Liver (tissue), 9 donors: Measurements from ENCODE around the gene PLA2G4E. TPM values are rescaled to one million over a fixed set of nuclear protein-coding genes. Genes with fewer than 3 reads are reported as not detected.

ENCODE experiments used
- DNase-seq: peaks from one replicate; pipeline ENCODE4 v3.0.0-alpha.2; 2017; ENCODE audit warnings: low spot score
- H3K27ac ChIP-seq, 2 donors: one replicate each; pipeline ENCODE4 v1.7.0; 2013; ENCODE audit warnings: inconsistent platforms in 2 of 2, low read length in 2 of 2, control low read depth in 1 of 2, low read depth in 1 of 2, mild to moderate bottlenecking in 1 of 2
- H3K27me3 ChIP-seq, 4 donors: one replicate each; pipeline versions ENCODE4 v1.6.1 to v1.7.0; 2013; ENCODE audit warnings: low read length in 3 of 4, inconsistent platforms in 1 of 4, mild to moderate bottlenecking in 1 of 4, moderate library complexity in 1 of 4; ENCODE audit not compliant: control insufficient read depth in 4 of 4, insufficient read depth in 4 of 4
- H3K36me3 ChIP-seq, 4 donors: one replicate each; pipeline versions ENCODE4 v1.6.1 to v1.7.0; 2013; ENCODE audit warnings: low read length in 3 of 4, mild to moderate bottlenecking in 3 of 4, low read depth in 1 of 4, moderate library complexity in 1 of 4; ENCODE audit not compliant: control insufficient read depth in 4 of 4, insufficient read depth in 3 of 4
- H3K4me1 ChIP-seq, 4 donors: one replicate each; pipeline versions ENCODE4 v1.6.1 to v1.7.0; 2013; ENCODE audit warnings: low read length in 3 of 4, mild to moderate bottlenecking in 3 of 4, moderate library complexity in 1 of 4; ENCODE audit not compliant: control insufficient read depth in 4 of 4, insufficient read depth in 4 of 4
- H3K4me3 ChIP-seq, 3 donors: one replicate each; pipeline versions ENCODE4 v1.6.1 to v1.7.0; 2013; ENCODE audit warnings: low read length in 3 of 3, control low read depth in 1 of 3, low read depth in 1 of 3, mild to moderate bottlenecking in 1 of 3
- H3K9ac ChIP-seq, 2 donors: one replicate each; pipeline ENCODE4 v1.7.0; 2013; ENCODE audit warnings: low read length in 2 of 2, mild to moderate bottlenecking in 2 of 2, moderate library complexity in 2 of 2, control low read depth in 1 of 2, low read depth in 1 of 2
- H3K9me3 ChIP-seq, 4 donors: one replicate each; pipeline versions ENCODE4 v1.6.1 to v1.7.0; 2013; ENCODE audit warnings: low read length in 3 of 4; ENCODE audit not compliant: control insufficient read depth in 4 of 4
- FOXA2 ChIP-seq: IDR thresholded peaks from 2 replicates; pipeline ENCODE4 v1.6.1; 2016; ENCODE audit warnings: antibody characterized with exemption
- GABPA ChIP-seq, 2 donors: IDR thresholded peaks in 1 of 2; conservative IDR thresholded peaks in 1 of 2; 2 replicates each; pipeline ENCODE4 v1.6.1; 2016; ENCODE audit warnings: antibody characterized with exemption in 2 of 2, mild to moderate bottlenecking in 1 of 2, moderate library complexity in 1 of 2
- HNF4A ChIP-seq, 2 donors: conservative IDR thresholded peaks; 2 replicates each; pipeline ENCODE4 v1.6.1; 2016; ENCODE audit warnings: antibody characterized with exemption in 2 of 2, mild to moderate bottlenecking in 2 of 2
- HNF4G ChIP-seq: IDR thresholded peaks from 2 replicates; pipeline ENCODE4 v1.6.1; 2016; ENCODE audit warnings: antibody characterized with exemption
- JUND ChIP-seq, 2 donors: IDR thresholded peaks; 2 replicates each; pipeline ENCODE4 v1.6.1; 2016; ENCODE audit warnings: antibody characterized with exemption in 2 of 2
- NR2F2 ChIP-seq: IDR thresholded peaks from 2 replicates; pipeline ENCODE4 v1.6.1; 2016; ENCODE audit warnings: antibody characterized with exemption
- RAD21 ChIP-seq, 2 donors: IDR thresholded peaks; 2 replicates each; pipeline ENCODE4 v1.6.1; 2016; ENCODE audit warnings: antibody characterized with exemption in 2 of 2, mild to moderate bottlenecking in 2 of 2
- SP1 ChIP-seq: IDR thresholded peaks from 2 replicates; pipeline ENCODE4 v1.6.1; 2018; ENCODE audit warnings: antibody characterized with exemption, mild to moderate bottlenecking
- YY1 ChIP-seq: IDR thresholded peaks from 2 replicates; pipeline ENCODE4 v1.6.1; 2016; ENCODE audit warnings: antibody characterized with exemption, mild to moderate bottlenecking
- WGBS: extraction: QIAGEN DNeasy Blood & Tissue Kit; methylation state at CpG from one replicate; pipeline ENCODE4 v1.1.7; 2013; 5-methylcytosine and 5-hydroxymethylcytosine counted together
- polyA plus RNA-seq, 2 donors: library from polyadenylated mRNA; stranded (reverse) in 1 of 2; unstranded in 1 of 2; fragments of 200-250 nt in 1 of 2; fragments of >200 nt in 1 of 2; fragmentation: Nextera tagmentation in 1 of 2; extraction: Ambion mirVana in 1 of 2; gene quantifications; one replicate each; pipeline versions ENCODE4 v1.2.1 to v1.2.3, GENCODE V29; 2013 to 2015
- total RNA-seq, 2 donors: library from RNA; depleted of rRNA; stranded (reverse); fragments of >200 nt; gene quantifications; one replicate each; pipeline ENCODE4 v1.2.3, GENCODE V29; 2014
- TF ChIP-seq, protein P1 (sequence below): IDR thresholded peaks from 2 replicates; pipeline ENCODE4 v1.6.1; 2016; ENCODE audit warnings: antibody characterized with exemption, mild to moderate bottlenecking
- TF ChIP-seq, protein P2 (sequence below): IDR thresholded peaks from 2 replicates; pipeline ENCODE4 v1.6.1; 2016; ENCODE audit warnings: antibody characterized with exemption
- TF ChIP-seq, protein P3 (sequence below): fragments of 150-350 bp; IDR thresholded peaks from 2 replicates; pipeline ENCODE4 v1.5.1; 2017; ENCODE audit warnings: improper control_type of control experiment, low read depth, low read length; ENCODE audit not compliant: missing input control
- TF ChIP-seq, protein P4 (sequence below): IDR thresholded peaks from 2 replicates; pipeline ENCODE4 v1.6.1; 2016; ENCODE audit warnings: antibody characterized with exemption
- donor health status: healthy.
- donor health status: healthy.
- donor health status: healthy.
- donor health status: healthy.
- donor health status: healthy.

PLA2G4E gene
- total and polyA plus RNA-seq, 4 donors = not detected

DNA sequence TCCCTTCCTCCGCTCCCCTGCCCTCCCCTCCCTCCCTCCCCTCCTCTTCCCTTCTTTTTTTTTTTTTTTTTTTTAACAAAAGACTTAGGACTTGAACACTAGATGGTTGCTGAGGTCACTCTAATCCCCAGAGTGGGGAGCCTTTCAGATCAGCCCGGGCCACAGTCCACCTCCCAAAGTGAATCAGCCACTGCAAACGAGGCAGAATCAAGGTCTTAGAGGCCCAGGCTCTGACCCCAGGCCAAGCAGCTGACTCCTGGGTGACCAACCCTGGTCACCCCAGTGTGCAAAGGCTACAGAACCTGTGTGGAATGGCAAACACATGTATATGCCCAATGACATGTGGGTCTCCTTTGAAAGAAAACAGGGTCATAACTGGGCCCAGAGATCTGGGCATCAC is 30.2 kb downstream of the PLA2G4E start:
- no peaks in the 10 kb centered on the region for H3K4me1 ChIP-seq
- WGBS = 68% methylated on average over 3 of the region's 3 CpGs
- H3K4me3 ChIP-seq = no peak overlapping the region
- H3K9ac ChIP-seq = no peak overlapping the region
- H3K9me3 ChIP-seq = no peaks in the 10 kb centered on the region
- H3K36me3 ChIP-seq = no peaks in the 10 kb centered on the region
- TF ChIP-seq YY1 = no peak
- TF ChIP-seq, protein P1, sequence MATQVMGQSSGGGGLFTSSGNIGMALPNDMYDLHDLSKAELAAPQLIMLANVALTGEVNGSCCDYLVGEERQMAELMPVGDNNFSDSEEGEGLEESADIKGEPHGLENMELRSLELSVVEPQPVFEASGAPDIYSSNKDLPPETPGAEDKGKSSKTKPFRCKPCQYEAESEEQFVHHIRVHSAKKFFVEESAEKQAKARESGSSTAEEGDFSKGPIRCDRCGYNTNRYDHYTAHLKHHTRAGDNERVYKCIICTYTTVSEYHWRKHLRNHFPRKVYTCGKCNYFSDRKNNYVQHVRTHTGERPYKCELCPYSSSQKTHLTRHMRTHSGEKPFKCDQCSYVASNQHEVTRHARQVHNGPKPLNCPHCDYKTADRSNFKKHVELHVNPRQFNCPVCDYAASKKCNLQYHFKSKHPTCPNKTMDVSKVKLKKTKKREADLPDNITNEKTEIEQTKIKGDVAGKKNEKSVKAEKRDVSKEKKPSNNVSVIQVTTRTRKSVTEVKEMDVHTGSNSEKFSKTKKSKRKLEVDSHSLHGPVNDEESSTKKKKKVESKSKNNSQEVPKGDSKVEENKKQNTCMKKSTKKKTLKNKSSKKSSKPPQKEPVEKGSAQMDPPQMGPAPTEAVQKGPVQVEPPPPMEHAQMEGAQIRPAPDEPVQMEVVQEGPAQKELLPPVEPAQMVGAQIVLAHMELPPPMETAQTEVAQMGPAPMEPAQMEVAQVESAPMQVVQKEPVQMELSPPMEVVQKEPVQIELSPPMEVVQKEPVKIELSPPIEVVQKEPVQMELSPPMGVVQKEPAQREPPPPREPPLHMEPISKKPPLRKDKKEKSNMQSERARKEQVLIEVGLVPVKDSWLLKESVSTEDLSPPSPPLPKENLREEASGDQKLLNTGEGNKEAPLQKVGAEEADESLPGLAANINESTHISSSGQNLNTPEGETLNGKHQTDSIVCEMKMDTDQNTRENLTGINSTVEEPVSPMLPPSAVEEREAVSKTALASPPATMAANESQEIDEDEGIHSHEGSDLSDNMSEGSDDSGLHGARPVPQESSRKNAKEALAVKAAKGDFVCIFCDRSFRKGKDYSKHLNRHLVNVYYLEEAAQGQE = no peak
- no peak for TF ChIP-seq HNF4G
- TF ChIP-seq FOXA2 = no peak
- no peak for TF ChIP-seq GABPA (IDR thresholded peaks at IDR 0.05 in 1 of 2, conservative IDR thresholded peaks at IDR 0.05 in 1 of 2)
- TF ChIP-seq, protein P2, sequence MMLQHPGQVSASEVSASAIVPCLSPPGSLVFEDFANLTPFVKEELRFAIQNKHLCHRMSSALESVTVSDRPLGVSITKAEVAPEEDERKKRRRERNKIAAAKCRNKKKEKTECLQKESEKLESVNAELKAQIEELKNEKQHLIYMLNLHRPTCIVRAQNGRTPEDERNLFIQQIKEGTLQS = no peak
- TF ChIP-seq, protein P3, sequence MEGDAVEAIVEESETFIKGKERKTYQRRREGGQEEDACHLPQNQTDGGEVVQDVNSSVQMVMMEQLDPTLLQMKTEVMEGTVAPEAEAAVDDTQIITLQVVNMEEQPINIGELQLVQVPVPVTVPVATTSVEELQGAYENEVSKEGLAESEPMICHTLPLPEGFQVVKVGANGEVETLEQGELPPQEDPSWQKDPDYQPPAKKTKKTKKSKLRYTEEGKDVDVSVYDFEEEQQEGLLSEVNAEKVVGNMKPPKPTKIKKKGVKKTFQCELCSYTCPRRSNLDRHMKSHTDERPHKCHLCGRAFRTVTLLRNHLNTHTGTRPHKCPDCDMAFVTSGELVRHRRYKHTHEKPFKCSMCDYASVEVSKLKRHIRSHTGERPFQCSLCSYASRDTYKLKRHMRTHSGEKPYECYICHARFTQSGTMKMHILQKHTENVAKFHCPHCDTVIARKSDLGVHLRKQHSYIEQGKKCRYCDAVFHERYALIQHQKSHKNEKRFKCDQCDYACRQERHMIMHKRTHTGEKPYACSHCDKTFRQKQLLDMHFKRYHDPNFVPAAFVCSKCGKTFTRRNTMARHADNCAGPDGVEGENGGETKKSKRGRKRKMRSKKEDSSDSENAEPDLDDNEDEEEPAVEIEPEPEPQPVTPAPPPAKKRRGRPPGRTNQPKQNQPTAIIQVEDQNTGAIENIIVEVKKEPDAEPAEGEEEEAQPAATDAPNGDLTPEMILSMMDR = no peak
- TF ChIP-seq, protein P4, sequence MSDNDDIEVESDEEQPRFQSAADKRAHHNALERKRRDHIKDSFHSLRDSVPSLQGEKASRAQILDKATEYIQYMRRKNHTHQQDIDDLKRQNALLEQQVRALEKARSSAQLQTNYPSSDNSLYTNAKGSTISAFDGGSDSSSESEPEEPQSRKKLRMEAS = no peak
- H3K27me3 ChIP-seq = no peaks in the 10 kb centered on the region
- H3K27ac ChIP-seq = no peak overlapping the region
- DNase-seq = no peak

DNA sequence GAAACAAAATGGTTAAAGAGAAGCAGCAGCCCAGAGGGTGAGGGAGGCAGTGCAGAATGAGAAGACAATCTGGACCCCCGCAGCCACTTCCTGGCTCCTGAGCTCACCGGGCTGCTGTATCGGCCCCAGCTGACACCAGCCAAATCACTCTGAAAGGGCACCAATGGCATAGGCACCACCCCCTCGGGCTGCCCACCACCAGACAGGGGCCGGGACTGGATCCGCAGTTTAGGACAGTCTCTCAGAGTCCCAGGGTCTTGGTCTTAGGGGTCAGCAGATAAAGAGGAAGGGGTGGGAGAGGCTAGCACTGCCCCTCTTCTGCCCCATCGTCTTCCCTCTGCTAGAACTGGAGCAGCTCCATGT is 30.6 kb downstream of the PLA2G4E start:
- 65% methylated on average over 7 of the region's 7 CpGs for WGBS
- Histone ChIP-seq H3K9me3 (no peaks in the 10 kb centered on the region), H3K27me3 (no peaks in the 10 kb centered on the region), H3K4me3 (no peak overlapping the region), H3K9ac (no peak overlapping the region), H3K36me3 (no peaks in the 10 kb centered on the region), H3K4me1 (no peaks in the 10 kb centered on the region), H3K27ac (no peak overlapping the region)
- no peak for DNase-seq
- TF ChIP-seq JUND (IDR thresholded peaks at IDR 0.05) = no peak
- TF ChIP-seq HNF4A (conservative IDR thresholded peaks at IDR 0.05) = no peak
- no peak for TF ChIP-seq YY1
- no peak for TF ChIP-seq SP1

DNA sequence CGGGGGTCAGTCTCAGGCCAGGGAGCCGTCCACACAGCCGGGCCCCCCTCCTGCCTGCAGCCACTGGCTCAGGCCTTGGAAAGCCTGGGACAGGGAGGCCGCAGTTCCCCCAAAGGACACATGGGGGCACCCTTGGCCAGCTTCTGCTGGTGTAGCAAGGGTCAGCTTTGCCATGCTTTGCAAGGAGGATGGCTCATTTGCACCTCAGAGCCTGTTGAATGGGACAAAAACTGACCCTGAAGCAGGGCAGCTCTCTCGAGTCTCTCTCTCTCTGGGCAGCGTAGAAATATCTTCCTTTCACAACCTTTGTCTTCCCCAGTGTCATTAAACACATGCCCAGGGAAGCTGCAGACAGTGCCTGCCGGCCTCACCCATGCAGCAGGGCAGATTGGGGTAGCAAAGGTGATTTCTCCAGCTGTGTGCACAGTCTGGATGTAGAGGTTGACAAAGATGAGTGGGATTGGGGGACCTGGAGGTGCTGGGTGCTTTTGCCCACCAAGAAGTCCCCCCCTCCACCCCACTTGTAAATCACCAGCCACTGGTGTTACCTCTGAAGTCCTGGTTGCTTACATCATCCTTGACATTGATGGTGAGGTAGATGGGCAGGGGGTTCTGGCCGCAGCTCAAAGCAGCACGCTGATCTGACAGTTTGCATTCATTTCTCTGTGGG is 31.1 kb downstream of the PLA2G4E start:
- H3K27me3 ChIP-seq = no peaks in the 10 kb centered on the region
- no peak overlapping the region for H3K9ac ChIP-seq
- peak; percentile 90 for DNase-seq
- WGBS = 21% methylated on average over 9 of the region's 9 CpGs
- H3K27ac ChIP-seq = no peak overlapping the region
- TF ChIP-seq HNF4A (conservative IDR thresholded peaks at IDR 0.05) (no peak), RAD21 (IDR thresholded peaks at IDR 0.05) (peak; percentile 98 to 99), NR2F2 (no peak), FOXA2 (no peak)
- TF ChIP-seq, protein P3 = peak; percentile 99
- TF ChIP-seq, protein P1 = no peak
- TF ChIP-seq, protein P2 = no peak
- no peak overlapping the region for H3K4me3 ChIP-seq
- H3K36me3 ChIP-seq = no peaks in the 10 kb centered on the region
- H3K4me1 ChIP-seq = no peaks in the 10 kb centered on the region
- no peaks in the 10 kb centered on the region for H3K9me3 ChIP-seq
